ENCODE data around the gene VWA7. TPM values are rescaled to one million over a fixed set of nuclear protein-coding genes. Genes with fewer than 3 reads are reported as not detected.

Gene VWA7
- total and polyA plus RNA-seq, 4 donors = 2.2 to 14.2 (median 5.7) TPM

DNA sequence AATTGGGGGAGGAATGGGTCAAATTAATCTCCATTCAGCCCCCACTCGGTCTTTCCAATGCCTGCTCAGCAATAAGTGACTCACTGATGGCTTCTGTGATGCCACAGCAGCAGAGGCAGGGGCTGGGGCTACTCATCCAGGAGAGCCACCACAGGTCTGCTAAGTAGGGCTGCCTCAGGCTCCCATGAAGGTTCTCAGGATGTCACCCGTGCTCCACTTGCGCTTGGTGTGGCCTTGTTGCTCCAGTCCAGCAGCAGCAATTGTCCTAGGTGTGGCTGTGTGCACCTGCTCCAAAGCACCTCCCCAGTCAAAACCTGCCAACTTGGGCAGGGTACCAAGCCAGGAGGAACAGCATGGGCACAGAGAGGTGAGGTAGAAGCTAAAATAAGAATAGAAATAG is 55.0 kb downstream of the VWA7 start:
- TF ChIP-seq, protein P1, sequence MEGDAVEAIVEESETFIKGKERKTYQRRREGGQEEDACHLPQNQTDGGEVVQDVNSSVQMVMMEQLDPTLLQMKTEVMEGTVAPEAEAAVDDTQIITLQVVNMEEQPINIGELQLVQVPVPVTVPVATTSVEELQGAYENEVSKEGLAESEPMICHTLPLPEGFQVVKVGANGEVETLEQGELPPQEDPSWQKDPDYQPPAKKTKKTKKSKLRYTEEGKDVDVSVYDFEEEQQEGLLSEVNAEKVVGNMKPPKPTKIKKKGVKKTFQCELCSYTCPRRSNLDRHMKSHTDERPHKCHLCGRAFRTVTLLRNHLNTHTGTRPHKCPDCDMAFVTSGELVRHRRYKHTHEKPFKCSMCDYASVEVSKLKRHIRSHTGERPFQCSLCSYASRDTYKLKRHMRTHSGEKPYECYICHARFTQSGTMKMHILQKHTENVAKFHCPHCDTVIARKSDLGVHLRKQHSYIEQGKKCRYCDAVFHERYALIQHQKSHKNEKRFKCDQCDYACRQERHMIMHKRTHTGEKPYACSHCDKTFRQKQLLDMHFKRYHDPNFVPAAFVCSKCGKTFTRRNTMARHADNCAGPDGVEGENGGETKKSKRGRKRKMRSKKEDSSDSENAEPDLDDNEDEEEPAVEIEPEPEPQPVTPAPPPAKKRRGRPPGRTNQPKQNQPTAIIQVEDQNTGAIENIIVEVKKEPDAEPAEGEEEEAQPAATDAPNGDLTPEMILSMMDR (IDR thresholded peaks at IDR 0.05; ENCODE audit: control extremely low read depth, extremely low read depth) = no peak
- no peaks in the 10 kb centered on the region for H3K9me3 ChIP-seq (ENCODE audit: control insufficient read depth in 4 of 4, insufficient read depth in 3 of 4, low read length in 3 of 4)
- DNase-seq (no peak), ATAC-seq (ENCODE audit: insufficient read depth, low FRiP score) (no peak)
- no peak overlapping the region for H3K4me3 ChIP-seq
- 93% methylated on average over 3 of the region's 3 CpGs for WGBS, 2 donors
- no peak overlapping the region for H3K27ac ChIP-seq (ENCODE audit: low read depth in 1 of 2, low read length in 1 of 2)
- H3K9ac ChIP-seq (ENCODE audit: insufficient read depth in 1 of 2, low read length in 2 of 2) = no peak overlapping the region
- no peaks in the 10 kb centered on the region for H3K27me3 ChIP-seq (ENCODE audit: control insufficient read depth in 3 of 3, insufficient read depth in 3 of 3, low read length in 2 of 3)
- peaks cover 0 to 16% (median 10%) of the 10 kb centered on the region in 4 donors for H3K36me3 ChIP-seq (ENCODE audit: control insufficient read depth in 4 of 4, insufficient read depth in 4 of 4, low read length in 4 of 4)
- H3K4me1 ChIP-seq (ENCODE audit: control insufficient read depth in 5 of 5, insufficient read depth in 5 of 5, low read length in 5 of 5) = peaks cover 0 to 17% (median 0%) of the 10 kb centered on the region in 5 donors

DNA sequence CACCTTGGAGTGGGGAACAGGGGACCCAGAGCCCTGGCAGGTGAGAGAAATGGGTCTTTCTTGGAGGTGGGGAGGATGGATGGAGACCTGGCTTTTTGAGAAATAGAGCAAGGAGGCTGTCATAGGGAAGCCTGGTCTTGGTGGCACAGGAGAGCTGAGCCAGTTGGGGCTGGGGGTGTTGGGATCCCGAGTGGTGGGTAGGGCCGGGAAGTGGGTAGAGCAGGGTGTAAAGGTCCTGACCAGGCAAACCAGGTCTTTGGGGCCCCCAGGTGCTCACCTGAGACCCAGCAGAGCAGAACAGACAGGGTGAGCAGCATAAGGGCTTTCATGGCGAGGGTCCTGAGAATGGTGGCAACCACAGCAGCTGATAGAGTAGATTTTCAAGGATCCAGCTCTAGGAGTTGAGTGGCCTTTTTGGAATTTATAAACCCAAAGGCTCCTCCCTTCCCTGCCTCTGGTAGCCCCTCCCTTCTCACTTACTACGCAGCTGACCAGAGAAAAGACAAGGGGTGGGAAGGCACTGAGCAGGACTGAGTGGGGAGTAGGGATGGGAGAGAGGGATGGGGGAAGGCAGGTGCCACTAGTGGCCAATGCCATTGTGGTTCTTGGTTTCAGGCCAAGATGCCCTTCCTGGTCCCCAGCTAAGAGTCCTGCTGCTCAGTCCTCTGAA is 55.6 kb downstream of the VWA7 start, which contains the start of gene LY6G6C:
TSS of gene LY6G6C (minus strand) at position 396 of the 670 bp plus-strand sequence. CDS start at position 329, 67 bp downstream.
- no peak for ATAC-seq (ENCODE audit: insufficient read depth, low FRiP score)
- 93 to 94% methylated on average over 4 of the region's 4 CpGs for whole genome bisulfite sequencing, 2 donors

DNA sequence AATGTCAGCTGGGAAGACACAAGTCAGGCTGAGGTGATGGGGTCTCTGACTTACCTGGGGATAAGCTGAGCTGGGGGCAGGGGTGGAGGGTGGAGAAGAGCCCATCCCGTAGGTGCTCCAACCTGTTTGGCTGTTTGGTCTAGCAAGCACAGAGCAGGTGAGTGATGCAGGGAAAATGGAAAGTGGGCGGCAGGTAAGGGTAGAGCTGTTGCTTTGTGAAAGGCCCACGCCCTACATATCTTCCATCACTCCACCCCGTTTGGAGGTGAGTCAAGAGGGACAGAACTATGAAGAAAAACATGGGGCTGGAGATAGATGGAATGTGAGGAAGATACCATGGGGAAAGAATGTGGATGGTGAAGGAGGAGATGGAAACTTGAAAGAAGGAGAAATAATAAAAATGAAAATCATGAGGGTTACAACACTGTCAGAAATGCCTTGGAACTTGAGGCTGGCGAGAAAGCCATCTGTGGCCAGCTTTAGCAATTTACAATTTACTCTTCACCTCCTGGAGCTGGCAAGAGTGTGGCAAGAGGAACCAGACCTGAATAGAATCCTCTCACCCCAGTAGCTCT is 56.8 kb downstream of the VWA7 start:
- Histone ChIP-seq H3K9ac (ENCODE audit: insufficient read depth in 1 of 2, low read length in 2 of 2) (no peak overlapping the region), H3K27ac (ENCODE audit: low read depth in 1 of 2, low read length in 1 of 2) (no peak overlapping the region), H3K4me1 (ENCODE audit: control insufficient read depth in 5 of 5, insufficient read depth in 5 of 5, low read length in 5 of 5) (peaks cover 0 to 20% (median 0%) of the 10 kb centered on the region in 5 donors), H3K4me3 (no peak overlapping the region), H3K36me3 (ENCODE audit: control insufficient read depth in 4 of 4, insufficient read depth in 4 of 4, low read length in 4 of 4) (no peaks in the 10 kb centered on the region), H3K9me3 (ENCODE audit: control insufficient read depth in 4 of 4, insufficient read depth in 3 of 4, low read length in 3 of 4) (no peaks in the 10 kb centered on the region), H3K27me3 (ENCODE audit: control insufficient read depth in 3 of 3, insufficient read depth in 3 of 3, low read length in 2 of 3) (no peaks in the 10 kb centered on the region)
- no peak for ATAC-seq (ENCODE audit: insufficient read depth, low FRiP score)
- TF ChIP-seq, protein P1 (IDR thresholded peaks at IDR 0.05; ENCODE audit: control extremely low read depth, extremely low read depth) = no peak
- WGBS, 2 donors = 86 to 87% methylated on average over 5 of the region's 5 CpGs
- DNase-seq = no peak

More for the DNA sequence above, 55.6 kb downstream of the VWA7 start, which contains the start of gene LY6G6C:
- Histone ChIP-seq H3K27me3 (ENCODE audit: control insufficient read depth in 3 of 3, insufficient read depth in 3 of 3, low read length in 2 of 3) (no peaks in the 10 kb centered on the region), H3K4me1 (ENCODE audit: control insufficient read depth in 5 of 5, insufficient read depth in 5 of 5, low read length in 5 of 5) (peaks cover 0 to 17% (median 0%) of the 10 kb centered on the region in 5 donors), H3K4me3 (no peak within 1 kb of the TSS), H3K36me3 (ENCODE audit: control insufficient read depth in 4 of 4, insufficient read depth in 4 of 4, low read length in 4 of 4) (peaks cover 0 to 9% (median 6%) of the 10 kb centered on the region in 4 donors), H3K9me3 (ENCODE audit: control insufficient read depth in 4 of 4, insufficient read depth in 3 of 4, low read length in 3 of 4) (no peaks in the 10 kb centered on the region), H3K9ac (ENCODE audit: insufficient read depth in 1 of 2, low read length in 2 of 2) (no peak within 1 kb of the TSS), H3K27ac (ENCODE audit: low read depth in 1 of 2, low read length in 1 of 2) (no peak within 1 kb of the TSS)
- no peak for DNase-seq
- TF ChIP-seq, protein P1 (IDR thresholded peaks at IDR 0.05; ENCODE audit: control extremely low read depth, extremely low read depth) = no peak

All from lung (tissue), 12 donors.